Astrocyte (in vitro differentiated cells and primary cell): ENCODE data around the gene TPM2.

ENCODE experiments used
- CTCF ChIP-seq: IDR thresholded peaks from 2 replicates; pipeline ENCODE4 v1.5.1; 2011; ENCODE audit warnings: low read depth, mild to moderate bottlenecking, inconsistent platforms, low read length, moderate library complexity; ENCODE audit not compliant: insufficient read depth
- EZH2 ChIP-seq: IDR thresholded peaks from 2 replicates; pipeline ENCODE4 v1.6.1; 2012; ENCODE audit warnings: mild to moderate bottlenecking, low read length, inconsistent platforms; ENCODE audit not compliant: insufficient read depth

- TF ChIP-seq CTCF, result no peak
- no peak for TF ChIP-seq EZH2
Observed at GRCh38 chr9:35710818-35711500, 21.2 kb upstream of the TPM2 start.
